ENCODE data around the gene MUC5AC.
"Not testable (repeated sequence)": the region's sequence is repeated elsewhere in the genome, so short reads cannot be mapped to it uniquely, and the experiment has no call there.

MUC5AC gene, protein sequence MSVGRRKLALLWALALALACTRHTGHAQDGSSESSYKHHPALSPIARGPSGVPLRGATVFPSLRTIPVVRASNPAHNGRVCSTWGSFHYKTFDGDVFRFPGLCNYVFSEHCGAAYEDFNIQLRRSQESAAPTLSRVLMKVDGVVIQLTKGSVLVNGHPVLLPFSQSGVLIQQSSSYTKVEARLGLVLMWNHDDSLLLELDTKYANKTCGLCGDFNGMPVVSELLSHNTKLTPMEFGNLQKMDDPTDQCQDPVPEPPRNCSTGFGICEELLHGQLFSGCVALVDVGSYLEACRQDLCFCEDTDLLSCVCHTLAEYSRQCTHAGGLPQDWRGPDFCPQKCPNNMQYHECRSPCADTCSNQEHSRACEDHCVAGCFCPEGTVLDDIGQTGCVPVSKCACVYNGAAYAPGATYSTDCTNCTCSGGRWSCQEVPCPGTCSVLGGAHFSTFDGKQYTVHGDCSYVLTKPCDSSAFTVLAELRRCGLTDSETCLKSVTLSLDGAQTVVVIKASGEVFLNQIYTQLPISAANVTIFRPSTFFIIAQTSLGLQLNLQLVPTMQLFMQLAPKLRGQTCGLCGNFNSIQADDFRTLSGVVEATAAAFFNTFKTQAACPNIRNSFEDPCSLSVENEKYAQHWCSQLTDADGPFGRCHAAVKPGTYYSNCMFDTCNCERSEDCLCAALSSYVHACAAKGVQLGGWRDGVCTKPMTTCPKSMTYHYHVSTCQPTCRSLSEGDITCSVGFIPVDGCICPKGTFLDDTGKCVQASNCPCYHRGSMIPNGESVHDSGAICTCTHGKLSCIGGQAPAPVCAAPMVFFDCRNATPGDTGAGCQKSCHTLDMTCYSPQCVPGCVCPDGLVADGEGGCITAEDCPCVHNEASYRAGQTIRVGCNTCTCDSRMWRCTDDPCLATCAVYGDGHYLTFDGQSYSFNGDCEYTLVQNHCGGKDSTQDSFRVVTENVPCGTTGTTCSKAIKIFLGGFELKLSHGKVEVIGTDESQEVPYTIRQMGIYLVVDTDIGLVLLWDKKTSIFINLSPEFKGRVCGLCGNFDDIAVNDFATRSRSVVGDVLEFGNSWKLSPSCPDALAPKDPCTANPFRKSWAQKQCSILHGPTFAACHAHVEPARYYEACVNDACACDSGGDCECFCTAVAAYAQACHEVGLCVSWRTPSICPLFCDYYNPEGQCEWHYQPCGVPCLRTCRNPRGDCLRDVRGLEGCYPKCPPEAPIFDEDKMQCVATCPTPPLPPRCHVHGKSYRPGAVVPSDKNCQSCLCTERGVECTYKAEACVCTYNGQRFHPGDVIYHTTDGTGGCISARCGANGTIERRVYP (N-terminal part only)

GRCh38 chr11:1157645-1158591, at the start of gene MUC5AC:
TSS of gene MUC5AC (plus strand) at chr11:1157953. CDS start at chr11:1158000, 47 bp downstream.
- DNase-seq (ENCODE audit: low read depth), result no peak

DNA sequence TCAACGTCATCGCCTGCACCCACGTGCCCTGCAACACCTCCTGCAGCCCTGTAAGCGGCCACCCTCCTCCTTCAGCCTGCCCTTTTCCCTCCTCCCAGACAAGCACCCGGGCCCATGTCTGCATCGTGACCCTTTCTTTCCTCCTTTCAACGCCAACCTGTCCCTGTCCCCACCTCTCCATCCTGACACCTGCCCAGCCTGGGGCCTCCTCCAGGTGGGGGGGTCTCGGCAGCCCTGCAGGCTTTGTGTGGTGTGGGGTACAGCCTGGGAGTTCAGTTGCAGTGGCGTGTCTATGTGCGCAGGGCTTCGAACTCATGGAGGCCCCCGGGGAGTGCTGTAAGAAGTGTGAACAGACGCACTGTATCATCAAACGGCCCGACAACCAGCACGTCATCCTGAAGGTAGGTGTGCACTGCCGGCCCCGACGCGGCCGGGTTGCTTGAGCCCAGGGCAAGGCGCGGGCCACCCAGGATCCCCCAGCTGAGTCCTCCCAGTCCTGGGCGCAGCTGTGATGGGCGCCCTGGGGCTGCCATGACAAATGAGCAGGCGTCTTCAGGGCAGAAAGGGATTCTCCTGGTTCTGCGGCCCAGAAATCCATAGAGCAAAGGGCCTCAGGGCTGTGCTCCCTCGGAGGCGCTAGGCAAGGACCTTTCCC, 49.4 kb upstream of the MUC5AC start:
- DNase-seq (ENCODE audit: low read depth), result no peak

DNA sequence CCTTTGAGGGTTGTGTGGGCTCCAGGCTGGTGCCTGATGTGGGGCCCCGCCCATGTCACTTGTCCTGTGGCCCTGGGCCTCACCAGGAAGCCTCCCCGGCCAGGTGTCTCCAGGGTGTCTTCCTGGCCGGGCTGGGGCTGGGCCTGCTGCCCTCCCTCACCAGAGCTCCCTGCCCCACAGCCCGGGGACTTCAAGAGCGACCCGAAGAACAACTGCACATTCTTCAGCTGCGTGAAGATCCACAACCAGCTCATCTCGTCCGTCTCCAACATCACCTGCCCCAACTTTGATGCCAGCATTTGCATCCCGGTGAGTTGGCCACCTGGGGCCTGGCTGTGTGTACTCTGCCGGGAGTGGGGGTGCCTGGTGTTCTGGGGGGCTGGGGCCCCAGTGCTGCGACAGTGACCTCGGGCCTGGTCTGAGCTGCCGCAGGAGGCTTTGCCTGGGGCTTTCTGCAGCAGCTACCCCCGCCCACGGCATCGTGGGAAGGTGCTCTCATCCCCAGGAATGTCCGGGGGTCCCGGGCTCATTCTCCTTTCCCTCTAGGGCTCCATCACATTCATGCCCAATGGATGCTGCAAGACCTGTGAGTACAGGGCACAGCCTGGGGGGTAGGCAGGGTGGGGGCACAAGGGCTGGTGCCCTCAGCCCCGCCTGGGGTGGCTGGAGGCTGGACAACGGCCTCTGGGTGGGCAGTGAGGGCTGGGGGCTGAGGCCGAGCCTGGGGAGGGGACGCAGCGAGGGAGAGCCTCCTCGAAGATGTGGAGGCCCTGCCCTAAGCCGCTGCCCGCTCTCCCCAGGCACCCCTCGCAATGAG, 48.4 kb upstream of the MUC5AC start:
- no peak for DNase-seq (ENCODE audit: low read depth)

DNA sequence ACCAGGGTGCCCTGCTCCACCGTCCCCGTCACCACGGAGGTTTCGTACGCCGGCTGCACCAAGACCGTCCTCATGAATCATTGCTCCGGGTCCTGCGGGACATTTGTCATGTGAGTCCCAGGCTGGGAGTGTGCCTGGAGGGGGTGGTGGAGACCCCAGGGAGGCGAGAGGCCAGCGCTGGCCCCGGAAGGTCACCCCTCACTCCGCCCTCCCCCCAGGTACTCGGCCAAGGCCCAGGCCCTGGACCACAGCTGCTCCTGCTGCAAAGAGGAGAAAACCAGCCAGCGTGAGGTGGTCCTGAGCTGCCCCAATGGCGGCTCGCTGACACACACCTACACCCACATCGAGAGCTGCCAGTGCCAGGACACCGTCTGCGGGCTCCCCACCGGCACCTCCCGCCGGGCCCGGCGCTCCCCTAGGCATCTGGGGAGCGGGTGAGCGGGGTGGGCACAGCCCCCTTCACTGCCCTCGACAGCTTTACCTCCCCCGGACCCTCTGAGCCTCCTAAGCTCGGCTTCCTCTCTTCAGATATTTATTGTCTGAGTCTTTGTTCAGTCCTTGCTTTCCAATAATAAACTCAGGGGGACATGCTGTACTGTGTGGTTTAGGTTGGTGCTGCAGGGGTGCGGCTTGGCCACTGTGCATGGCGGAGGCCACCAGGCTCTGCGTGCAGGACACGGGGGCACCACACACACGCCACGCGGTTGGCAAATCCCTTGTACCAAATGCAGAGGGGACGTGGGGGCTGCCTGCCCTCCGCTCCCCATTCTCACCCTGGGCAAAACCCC, 47.6 kb upstream of the MUC5AC start:
- no peak for DNase-seq (ENCODE audit: low read depth)

DNA sequence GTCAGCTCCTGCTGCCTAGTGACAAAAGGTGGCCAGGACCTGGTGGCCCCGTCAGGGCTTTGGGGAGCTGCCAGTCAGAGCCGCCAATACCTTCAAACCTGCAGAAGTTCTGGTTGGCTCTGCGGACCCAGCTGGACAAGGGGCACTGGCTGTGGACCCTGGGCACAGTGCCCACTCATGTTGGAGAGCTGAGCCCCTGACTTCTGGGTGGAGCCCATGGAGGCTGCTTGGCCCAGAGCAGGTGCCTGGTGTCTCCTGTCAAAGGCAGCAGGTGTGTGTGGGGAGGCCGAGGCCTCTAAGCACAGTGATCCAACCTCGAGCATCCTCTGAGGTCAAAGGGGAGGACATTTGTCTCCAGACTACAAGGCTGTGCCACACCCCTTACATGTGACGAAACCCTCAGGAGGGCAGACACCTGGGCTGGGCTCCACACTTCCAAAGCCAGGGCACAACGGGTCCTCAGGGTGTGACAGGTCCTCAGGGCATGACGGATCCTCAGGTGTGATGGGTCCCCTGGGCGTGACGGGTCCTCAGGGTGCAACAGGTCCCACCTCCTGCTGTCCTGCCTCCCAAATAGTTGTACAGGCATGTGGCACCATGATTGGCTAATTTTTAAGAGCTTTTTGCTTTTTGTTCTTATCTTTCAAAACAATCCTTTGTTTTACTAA, 46.1 kb upstream of the MUC5AC start:
- DNase-seq (ENCODE audit: low read depth), result no peak

GRCh38 chr11:1112351-1113191, 45.2 kb upstream of the MUC5AC start:
- DNase-seq (ENCODE audit: low read depth), result no peak

DNA sequence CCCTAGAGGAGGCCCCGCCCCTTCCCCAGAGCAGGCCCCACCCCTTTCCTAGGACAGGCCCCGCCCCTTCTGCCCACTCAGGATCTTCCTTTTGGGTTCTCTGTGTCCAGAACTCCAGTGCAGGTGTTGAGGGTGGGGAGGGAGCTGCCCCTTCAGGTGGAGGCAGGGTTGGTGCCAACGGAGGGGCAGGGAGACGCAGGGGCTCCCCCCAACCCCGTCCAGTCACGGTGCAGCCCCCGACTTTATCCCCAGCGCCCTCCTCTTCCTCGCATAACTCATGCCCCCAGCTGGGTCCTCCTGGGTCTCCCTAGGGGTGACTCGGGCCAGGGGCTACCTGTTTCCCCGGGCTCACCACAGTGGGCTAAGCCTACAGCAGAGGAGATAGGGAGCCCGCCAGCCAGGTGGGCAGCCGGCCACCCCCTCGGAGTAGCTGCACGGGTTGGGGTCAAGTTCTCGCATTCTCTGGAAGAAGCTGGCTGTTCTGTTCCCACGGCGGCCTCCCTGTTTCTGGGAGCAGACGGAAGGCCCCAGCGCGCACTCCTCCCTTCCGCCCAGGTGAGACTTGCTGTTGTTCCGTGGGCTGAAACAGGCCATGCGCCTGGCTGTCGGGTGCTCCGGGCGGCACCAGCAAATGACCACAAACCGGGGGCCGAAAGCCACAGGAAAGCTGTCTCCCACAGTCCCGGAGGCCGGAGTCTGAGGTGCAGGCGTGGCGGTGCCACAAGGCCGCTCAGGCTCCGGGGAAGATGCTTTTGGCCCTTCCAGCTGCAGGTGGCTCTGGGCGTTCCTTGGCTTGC, 44.1 kb upstream of the MUC5AC start:
- DNase-seq (ENCODE audit: low read depth), result no peak

DNA sequence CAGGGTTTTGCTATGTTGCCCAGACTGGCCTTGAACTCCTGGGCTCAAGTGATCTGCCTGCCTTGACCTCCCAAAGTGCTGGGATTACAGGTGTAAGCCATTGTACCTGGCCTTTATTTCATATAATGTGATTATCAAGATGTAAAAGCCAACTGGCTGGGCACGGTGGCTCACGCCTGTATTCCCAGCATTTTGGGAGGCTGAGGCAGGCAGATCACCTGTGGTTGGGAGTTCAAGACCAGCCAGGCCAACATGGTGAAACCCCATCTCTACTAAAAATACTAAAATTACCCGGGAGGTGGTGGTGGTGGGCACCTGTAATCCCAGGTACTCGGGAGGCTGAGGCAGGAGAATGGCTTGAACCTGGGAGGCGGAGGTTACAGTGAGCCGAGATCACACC, 42.5 kb upstream of the MUC5AC start:
- DNase-seq (ENCODE audit: low read depth), result not testable (repeated sequence)

DNA sequence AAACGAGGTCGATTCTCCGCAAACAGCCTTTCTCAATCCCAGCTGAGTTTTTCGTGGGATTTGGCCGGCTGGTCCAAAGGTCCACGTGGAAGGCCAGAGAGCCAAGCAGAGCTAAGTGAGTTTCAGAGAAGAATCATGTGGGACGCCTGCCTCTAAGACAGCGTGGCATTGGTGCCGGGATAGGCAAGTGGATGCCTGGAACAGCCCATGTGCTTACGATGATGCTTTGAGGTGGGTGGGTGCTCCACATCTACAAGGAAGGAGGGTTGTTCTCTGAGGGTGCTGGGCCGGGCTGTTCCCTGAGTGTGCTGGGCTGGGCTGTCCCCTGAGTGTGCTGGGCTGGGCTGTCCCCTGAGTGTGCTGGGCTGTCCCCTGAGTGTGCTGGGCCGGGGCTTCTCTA, 41.6 kb upstream of the MUC5AC start:
- DNase-seq (ENCODE audit: low read depth), result no peak

- no peak for DNase-seq (ENCODE audit: low read depth)
These were observed 40.9 kb upstream of the MUC5AC start for GRCh38 chr11:1116666-1117390.

DNA sequence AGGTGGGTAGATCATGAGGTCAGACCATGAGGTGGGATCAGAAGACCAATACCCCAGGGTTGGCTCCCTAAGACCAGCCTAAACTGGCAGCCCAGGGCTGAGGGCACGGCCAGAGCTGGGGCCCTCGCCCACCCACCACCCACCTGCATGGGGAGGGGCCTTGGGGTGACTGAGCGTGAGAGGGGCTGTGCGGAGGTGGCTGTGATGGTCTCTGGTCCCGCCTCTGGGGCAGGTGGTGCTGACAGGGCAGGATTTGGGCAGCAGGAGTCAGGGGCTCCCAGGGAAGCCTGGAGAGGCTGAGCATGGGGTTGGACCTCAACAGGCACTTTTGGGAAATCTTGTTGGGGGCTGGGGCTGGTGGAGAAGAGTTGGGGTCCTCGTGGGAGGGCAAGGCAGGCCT, 39.8 kb upstream of the MUC5AC start:
- no peak for DNase-seq (ENCODE audit: low read depth)

- DNase-seq (ENCODE audit: low read depth), result no peak
These were observed 38.8 kb upstream of the MUC5AC start for GRCh38 chr11:1118755-1119603.

GRCh38 chr11:1119604-1120146, 38.1 kb upstream of the MUC5AC start:
- DNase-seq (ENCODE audit: low read depth), result no peak

- DNase-seq (ENCODE audit: low read depth), result no peak
These were observed 37.0 kb upstream of the MUC5AC start for GRCh38 chr11:1120532-1121330.

All from T-helper 22 cell (primary cell).